Smooth muscle cell of the brain vasculature (primary cell): ENCODE data around the gene PTPN2.
"Not testable (repeated sequence)": the region's sequence is repeated elsewhere in the genome, so short reads cannot be mapped to it uniquely, and the experiment has no call there.

Source experiments
- DNase-seq: peaks from one replicate; pipeline ENCODE4 v3.0.0-alpha.2; 2012; ENCODE audit warnings: low read depth, low spot score

The PTPN2 gene

GRCh38 chr18:12774982-12775381, 109.1 kb downstream of the PTPN2 start:
- DNase-seq, result no peak

DNA sequence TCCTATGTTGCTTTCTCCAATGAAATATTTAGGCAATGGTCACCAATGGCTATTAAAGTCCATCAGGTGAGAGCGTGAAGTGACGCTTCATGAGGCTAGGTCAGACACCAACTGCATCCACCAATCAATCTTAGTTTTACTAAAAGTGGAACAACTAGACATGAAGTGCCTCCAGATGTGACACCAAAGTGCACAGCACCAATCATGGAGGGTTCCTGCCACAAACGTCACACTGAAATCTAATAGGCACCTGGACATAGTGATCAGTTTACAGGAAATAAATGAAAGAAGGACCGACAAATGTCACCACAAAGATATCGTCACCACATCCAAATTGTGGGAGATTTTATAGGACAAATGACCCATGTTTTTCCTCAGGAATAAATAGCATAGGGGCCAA, 110.7 kb downstream of the PTPN2 start:
- DNase-seq, result no peak

- DNase-seq, result no peak
Observed at GRCh38 chr18:12772111-12772510, 111.9 kb downstream of the PTPN2 start.

- DNase-seq, result no peak
Observed at GRCh38 chr18:12770469-12771219, 113.4 kb downstream of the PTPN2 start.

- DNase-seq, result no peak
Observed at GRCh38 chr18:12769644-12770440, 114.2 kb downstream of the PTPN2 start.

- no peak for DNase-seq
Observed at GRCh38 chr18:12769136-12769535, 114.9 kb downstream of the PTPN2 start.

DNA sequence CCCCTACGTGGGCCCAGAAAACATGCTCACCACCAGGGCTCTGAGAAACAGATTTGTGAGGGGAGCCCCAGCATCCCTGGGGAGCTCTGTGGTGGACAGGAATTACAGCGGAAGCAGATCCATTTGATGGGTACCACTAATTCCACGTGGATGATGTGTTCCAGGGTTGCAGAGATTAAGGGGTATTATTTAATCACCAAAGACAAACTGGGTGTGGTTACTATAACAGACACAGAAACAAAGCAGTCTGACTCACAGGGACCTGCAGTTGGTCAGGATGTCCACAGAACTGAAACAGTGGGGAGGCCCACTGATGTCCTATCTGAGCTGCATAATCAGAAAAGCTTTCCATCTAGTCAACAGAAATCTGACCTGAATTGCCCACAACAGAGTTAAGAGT, 115.4 kb downstream of the PTPN2 start:
- DNase-seq, result no peak

- DNase-seq, result no peak
Observed at GRCh38 chr18:12767580-12768155, 116.4 kb downstream of the PTPN2 start.

DNA sequence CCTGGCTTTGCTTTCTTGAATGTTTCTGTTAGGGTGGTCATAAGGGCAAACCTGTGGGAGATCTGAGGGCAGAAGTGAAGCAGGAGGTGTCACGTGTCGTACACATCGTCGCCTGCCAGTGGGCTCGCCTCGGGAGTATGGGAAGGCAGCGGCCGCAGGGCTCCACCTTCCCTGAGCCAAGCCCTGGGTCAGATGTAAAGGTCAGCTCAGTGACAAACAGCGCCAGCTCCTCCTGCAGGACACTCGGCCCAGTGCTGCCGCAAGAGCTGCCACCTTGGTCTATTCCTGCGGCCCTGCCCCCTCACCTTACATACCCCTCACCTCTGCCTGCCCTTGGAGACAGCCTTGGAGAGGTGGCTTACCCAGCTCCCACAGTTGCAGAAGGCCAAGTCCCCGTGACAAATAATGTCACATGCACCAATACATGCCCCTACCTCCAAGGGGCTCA, 117.0 kb downstream of the PTPN2 start:
- no peak for DNase-seq

DNA sequence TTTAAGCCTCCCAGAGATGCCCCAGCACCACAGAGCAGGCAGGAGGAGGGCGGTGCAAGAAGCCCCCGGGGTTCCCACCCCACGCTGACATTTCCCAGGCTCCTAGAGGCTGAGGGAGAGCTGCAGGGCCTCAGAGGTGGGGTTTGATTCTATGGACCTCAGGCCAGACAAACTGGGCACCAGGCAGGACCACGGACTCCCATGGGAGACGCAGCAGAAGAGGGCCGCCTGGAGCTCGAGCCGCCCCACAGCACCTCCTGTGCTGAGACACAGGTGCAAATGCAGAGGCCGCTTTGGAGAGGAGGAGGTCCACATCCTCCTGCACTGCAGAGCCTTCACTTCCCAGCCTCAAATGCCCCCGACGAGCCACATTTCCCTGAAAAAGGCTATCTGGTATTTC, 118.5 kb downstream of the PTPN2 start:
- DNase-seq, result no peak

DNA sequence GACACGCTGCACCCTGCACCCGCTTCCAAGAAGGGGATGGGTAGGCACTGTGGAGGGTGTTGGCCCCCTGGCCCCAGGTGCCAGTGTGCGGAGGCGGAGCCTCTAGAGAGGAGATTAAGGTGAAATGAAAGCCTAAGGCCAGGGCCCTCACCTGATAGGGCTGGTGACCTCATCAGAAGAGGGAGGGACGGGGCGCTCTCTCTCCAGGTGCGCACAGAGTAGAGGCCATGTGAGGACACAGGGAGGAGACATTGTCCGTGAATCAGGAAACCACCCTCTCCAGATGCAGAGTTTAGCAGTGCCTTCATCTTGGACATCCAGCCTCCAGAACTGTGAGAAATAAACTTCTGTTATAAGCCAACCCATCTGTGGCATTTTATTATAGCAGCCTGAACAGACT, 118.9 kb downstream of the PTPN2 start:
- no peak for DNase-seq

DNA sequence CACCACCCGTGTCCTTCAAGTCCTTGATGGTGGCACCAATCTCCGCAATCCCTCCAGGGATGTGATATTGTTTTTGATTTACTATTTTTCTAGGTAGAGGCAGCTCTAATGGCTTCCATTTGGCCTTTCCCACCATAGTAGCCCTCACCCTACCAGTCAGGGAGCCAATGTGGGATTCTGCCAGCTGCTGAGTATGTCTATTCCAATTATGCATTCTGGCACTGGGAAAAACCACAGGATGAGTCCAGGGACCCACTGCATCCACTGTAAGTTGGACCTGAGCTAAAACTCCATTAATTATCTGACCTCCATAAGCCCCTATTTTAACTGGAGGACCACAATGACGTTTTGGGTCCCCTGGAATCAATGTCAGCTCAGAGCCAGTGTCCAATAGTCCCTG, 125.5 kb downstream of the PTPN2 start:
- not testable (repeated sequence) for DNase-seq

DNA sequence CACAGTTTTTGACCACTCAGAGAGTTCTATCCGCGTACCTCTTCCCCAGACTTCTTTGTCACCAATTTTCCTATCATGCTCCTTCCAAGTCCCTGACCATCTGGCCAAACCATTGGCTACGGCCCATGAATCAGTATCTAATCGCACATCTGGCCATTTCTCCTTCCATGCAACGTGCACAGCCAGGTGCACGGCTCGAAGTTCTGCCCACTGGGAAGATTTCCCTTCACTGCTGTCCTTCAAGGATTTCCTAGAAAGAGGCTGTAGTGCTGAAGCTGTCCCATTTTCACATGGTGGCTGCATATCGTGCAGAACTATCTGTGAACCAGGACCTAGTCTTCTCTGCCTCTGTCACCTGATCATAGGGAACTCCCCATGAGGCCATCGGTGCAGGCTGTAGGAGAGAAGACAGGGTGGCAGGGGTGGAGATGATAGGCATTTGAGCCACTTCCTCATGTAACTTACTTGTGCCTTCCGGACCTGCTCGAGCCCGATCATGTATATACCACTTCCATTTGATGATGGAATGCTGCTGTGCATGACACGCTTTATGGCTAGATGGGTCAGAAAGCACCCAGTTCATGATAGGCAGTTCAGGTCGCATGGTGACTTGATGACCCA, 127.3 kb downstream of the PTPN2 start:
- DNase-seq, result not testable (repeated sequence)

GRCh38 chr18:12755606-12756005, 128.4 kb downstream of the PTPN2 start:
- DNase-seq, result not testable (repeated sequence)

DNA sequence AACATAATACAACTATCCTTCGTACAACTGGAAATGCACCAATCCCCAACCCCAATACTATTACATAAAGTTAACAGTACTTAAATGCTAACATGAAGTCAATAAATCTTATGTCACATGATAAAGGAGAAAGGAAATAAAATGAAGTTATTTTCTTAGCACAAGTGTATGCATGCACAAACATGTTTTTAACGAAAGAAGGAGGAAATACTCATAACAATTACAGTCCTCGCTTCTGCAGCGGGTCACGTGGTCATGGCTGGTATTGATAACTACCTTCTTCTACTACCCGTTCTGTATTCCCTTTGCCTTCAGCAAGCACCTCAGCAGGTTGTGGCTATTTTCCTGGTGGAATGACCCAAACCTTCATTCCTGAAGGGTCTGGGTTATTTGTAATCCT, 129.5 kb downstream of the PTPN2 start:
- no peak for DNase-seq

GRCh38 chr18:12751891-12752290, 132.1 kb downstream of the PTPN2 start:
- no peak for DNase-seq

- no peak for DNase-seq
Observed at GRCh38 chr18:12751503-12751884, 132.5 kb downstream of the PTPN2 start.

DNA sequence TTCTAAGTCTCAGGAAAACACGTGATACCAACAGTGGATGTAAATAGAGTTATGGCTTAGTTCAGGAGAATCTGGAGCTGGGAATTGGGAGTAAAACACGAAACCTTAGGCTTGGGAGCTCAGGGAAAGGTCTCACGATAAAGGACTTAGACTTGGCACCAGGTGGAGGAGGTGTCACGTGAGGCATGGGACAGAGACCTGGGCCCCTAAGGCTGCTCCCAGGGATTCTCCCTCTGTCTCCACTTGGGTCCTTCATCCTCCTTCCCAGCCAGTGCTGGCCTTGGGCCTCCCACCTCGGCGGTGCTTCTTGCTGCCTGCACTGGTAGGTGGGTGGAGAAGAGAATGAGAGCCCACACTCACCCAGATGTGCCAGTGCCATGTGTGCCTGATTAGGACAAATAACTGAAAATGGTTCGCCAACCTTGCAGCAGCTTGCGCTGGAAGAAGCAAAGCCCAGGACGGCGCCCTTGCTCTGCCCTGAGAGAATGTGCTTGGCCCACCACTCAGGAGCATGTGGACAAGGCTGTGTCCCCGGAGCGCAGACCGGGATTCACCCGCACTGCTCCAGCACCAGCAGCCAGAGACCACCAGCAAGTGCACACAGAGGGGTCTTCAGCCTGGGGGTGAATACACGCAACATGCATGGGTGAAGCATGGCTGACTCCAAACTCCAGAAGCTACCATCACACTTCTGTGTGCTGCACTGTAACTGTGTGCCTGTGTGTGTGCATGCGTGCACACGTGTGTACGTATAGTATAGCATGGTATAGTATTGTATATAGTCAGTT, 133.1 kb downstream of the PTPN2 start:
- no peak for DNase-seq

- DNase-seq, result no peak
Observed at GRCh38 chr18:12750076-12750714, 133.8 kb downstream of the PTPN2 start.

DNA sequence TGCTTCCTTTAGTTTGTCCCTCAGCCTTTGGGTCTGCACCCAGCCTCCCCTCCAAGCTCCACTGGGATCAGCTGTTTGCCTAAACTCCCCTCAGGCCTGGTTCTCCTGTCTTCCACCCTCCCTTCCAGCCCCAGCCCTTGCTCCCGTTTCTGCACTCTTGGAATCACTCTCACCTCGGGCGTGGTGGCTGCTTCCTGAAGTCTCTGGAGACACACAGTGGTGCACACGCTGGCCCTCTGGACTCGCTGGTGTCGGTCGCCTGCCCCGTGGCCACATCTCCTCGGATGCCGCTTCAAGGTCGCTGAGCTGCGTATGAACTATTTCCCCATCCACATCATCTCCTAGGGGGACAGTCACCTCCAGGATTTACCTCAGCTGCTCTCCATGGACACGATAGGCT, 134.9 kb downstream of the PTPN2 start:
- DNase-seq, result no peak

DNA sequence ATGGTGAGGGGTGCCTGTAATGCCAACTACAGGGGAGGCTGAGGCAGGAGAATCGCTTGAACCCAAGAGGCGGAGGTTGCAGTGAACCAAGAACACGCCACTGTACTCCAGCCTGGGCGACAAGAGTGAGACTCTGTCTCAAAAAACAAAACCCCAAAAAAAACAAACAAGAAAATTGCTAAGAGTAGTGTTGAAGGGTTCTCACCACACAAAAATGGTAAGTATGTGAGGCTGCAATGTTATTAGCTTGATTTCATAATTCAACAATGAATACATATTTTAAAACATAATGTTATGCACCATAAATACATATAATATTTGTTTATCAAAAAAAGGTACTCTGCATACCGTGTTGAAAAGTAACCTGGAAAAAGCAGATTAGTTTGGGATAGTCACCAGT, 135.4 kb downstream of the PTPN2 start:
- DNase-seq, result no peak
